Fibroblast of skin of abdomen (primary cell): ENCODE data around the gene ASB16.

Experiments used
- DNase-seq: peaks from one replicate; pipeline ENCODE4 v3.0.0-alpha.2; 2013

The ASB16 gene

GRCh38 chr17:44211281-44212265 lies 41.1 kb downstream of the ASB16 start:
- DNase-seq, result no peak

- no peak for DNase-seq
Measured at GRCh38 chr17:44212507-44213402, 42.3 kb downstream of the ASB16 start.

GRCh38 chr17:44213403-44214229 lies 43.1 kb downstream of the ASB16 start:
- DNase-seq, result no peak

GRCh38 chr17:44214230-44214494 lies 43.7 kb downstream of the ASB16 start:
- no peak for DNase-seq

- no peak for DNase-seq
Measured at GRCh38 chr17:44214896-44215295, 44.4 kb downstream of the ASB16 start.

GRCh38 chr17:44216173-44216572 lies 45.7 kb downstream of the ASB16 start:
- no peak for DNase-seq

GRCh38 chr17:44216694-44217093 lies 46.2 kb downstream of the ASB16 start:
- no peak for DNase-seq

- no peak for DNase-seq
Measured at GRCh38 chr17:44217738-44218343, 47.3 kb downstream of the ASB16 start.

- DNase-seq, result peak; percentile 95
Measured at GRCh38 chr17:44218344-44219107, 48.0 kb downstream of the ASB16 start.

GRCh38 chr17:44219108-44219615 lies 48.7 kb downstream of the ASB16 start:
- DNase-seq, result peak; percentile 76

- DNase-seq, result peak; percentile 83
Measured at GRCh38 chr17:44219616-44220212, 49.2 kb downstream of the ASB16 start, which contains the start of gene UBTF. Gene UBTF (minus strand): TSS chr17:44219675. CDS start chr17:44218229, 1,446 bp downstream.

- DNase-seq, result peak; percentile 50
Measured at GRCh38 chr17:44220213-44221083, 49.9 kb downstream of the ASB16 start.

- peak; percentile 82 for DNase-seq
Measured at GRCh38 chr17:44221084-44221861, 50.8 kb downstream of the ASB16 start.

GRCh38 chr17:44221862-44222111 lies 51.3 kb downstream of the ASB16 start:
- no peak for DNase-seq

GRCh38 chr17:44222112-44222869 lies 51.8 kb downstream of the ASB16 start:
- DNase-seq, result peak; percentile 73

- DNase-seq, result peak; percentile 42
Measured at GRCh38 chr17:44223541-44224071, 53.1 kb downstream of the ASB16 start.
